HCT116 (cell line): ENCODE measurements around the gene AACS. TPM values are rescaled to one million over a fixed set of nuclear protein-coding genes. Genes with fewer than 3 reads are reported as not detected.
A peak's percentile ranks its signal among the peaks of the same experiment; 100 is the strongest.

Experiments used
- ATAC-seq: fragments of 200-7000 bp; cut with Tn5 transposase; 2 replicates; pipeline ENCODE4 v1.9.1; 2020; ENCODE audit warnings: mild to moderate bottlenecking, moderate library complexity
- BruUV-seq: library from RNA; stranded (reverse); fragments of 400-500 nt; replicated peaks from 2 replicates; lab custom pipeline; 2021; lab: Mats Ljungman, UMichigan
- CTCF ChIA-PET: fragments of 300-600 bp; sonication (Branson Sonifier 250); formaldehyde crosslinking; loops from one replicate; lab custom pipeline; 2021; ENCODE audit warnings: antibody characterized with exemption; lab: Charles Lee
- POLR2A ChIA-PET: fragments of 300-600, 350-600 bp; sonication (Branson Sonifier 250); formaldehyde crosslinking; loops from one replicate; lab custom pipeline; 2021; ENCODE audit warnings: antibody characterized with exemption; lab: Charles Lee
- RAD21 ChIA-PET, 2 experiments: fragments of 300-600 bp; sonication (Branson Sonifier 250); formaldehyde crosslinking; loops; one replicate each; lab custom pipeline; 2023; ENCODE audit warnings: low total read pairs in 2 of 2; ENCODE audit not compliant: uncharacterized antibody in 2 of 2, unreplicated experiment in 2 of 2, low non-redundant PET in 1 of 2; lab: Charles Lee
- DNase-seq: peaks from one replicate; pipeline ENCODE4 v3.0.0-alpha.2; 2010; ENCODE audit warnings: low read depth, low spot score
- H2AFZ ChIP-seq: fragments of 200-600 bp; shearing (Covaris generic), sonication (generic); 2 replicates; pipeline ENCODE4 v1.6.1; 2017; ENCODE audit warnings: low read depth, mixed run types, mixed read lengths, antibody characterized with exemption, low read length; ENCODE audit not compliant: poor library complexity, severe bottlenecking
- H3K27ac ChIP-seq: 2 replicates; pipeline ENCODE4 v1.5.1; 2012; ENCODE audit warnings: low read depth, low read length
- H3K27me3 ChIP-seq: fragments of 200-600 bp; sonication (generic); 2 replicates; pipeline ENCODE4 v1.6.1; 2016; ENCODE audit warnings: mixed run types, low read length, mixed read lengths; ENCODE audit not compliant: insufficient read depth
- H3K36me3 ChIP-seq, 2 experiments: fragments of 200-500 bp in 1 of 2; fragments of 200-600 bp in 1 of 2; sonication (Bioruptor generic) in 1 of 2; sonication (generic) in 1 of 2; 2 replicates each; pipeline versions ENCODE4 v1.5.1 to v1.6.1; 2014 to 2016; ENCODE audit warnings: low read length in 2 of 2, inconsistent platforms in 1 of 2, mixed read lengths in 1 of 2, mixed run types in 1 of 2; ENCODE audit not compliant: insufficient read depth in 2 of 2, control insufficient read depth in 1 of 2
- H3K4me1 ChIP-seq, 2 experiments: fragments of 200-600 bp in 1 of 2; sonication (generic) in 1 of 2; 2 replicates each; pipeline versions ENCODE4 v1.5.1 to v1.6.1; 2012 to 2017; ENCODE audit warnings: low read length in 2 of 2, inconsistent platforms in 1 of 2, mild to moderate bottlenecking in 1 of 2, mixed read lengths in 1 of 2, mixed run types in 1 of 2, moderate library complexity in 1 of 2; ENCODE audit not compliant: insufficient read depth in 2 of 2, control insufficient read depth in 1 of 2
- H3K4me2 ChIP-seq: fragments of 200-600 bp; sonication (generic); 2 replicates; pipeline ENCODE4 v1.6.1; 2017; ENCODE audit warnings: mixed run types, low read length, mixed read lengths
- H3K4me3 ChIP-seq, 2 experiments: fragments of 200-600 bp in 1 of 2; sonication (generic) in 1 of 2; replicated peaks in 1 of 2; 2 replicates each; pipeline ENCODE4 v1.5.1; 2011 to 2016; ENCODE audit warnings: low read length in 2 of 2, control low read depth in 1 of 2, low read depth in 1 of 2, mild to moderate bottlenecking in 1 of 2, mixed read lengths in 1 of 2, mixed run types in 1 of 2
- H3K79me2 ChIP-seq: fragments of 200-600 bp; sonication (generic); 2 replicates; pipeline ENCODE4 v1.6.1; 2017; ENCODE audit warnings: mild to moderate bottlenecking, mixed run types, low read length, moderate library complexity, mixed read lengths; ENCODE audit not compliant: insufficient read depth
- H3K9ac ChIP-seq: fragments of 200-600 bp; sonication (generic); 2 replicates; pipeline ENCODE4 v1.6.1; 2016; ENCODE audit warnings: low read length, mixed read lengths
- H3K9me2 ChIP-seq: fragments of 200-600 bp; sonication (generic), shearing (Covaris generic); 2 replicates; pipeline ENCODE4 v1.6.1; 2017; ENCODE audit warnings: mixed run types, mild to moderate bottlenecking, moderate library complexity; ENCODE audit not compliant: insufficient read depth
- H3K9me3 ChIP-seq, 2 experiments: fragments of 200-500 bp in 1 of 2; fragments of 200-600 bp in 1 of 2; sonication (Bioruptor generic) in 1 of 2; sonication (generic) in 1 of 2; 2 replicates each; pipeline ENCODE4 v1.6.1; 2014 to 2017; ENCODE audit warnings: low read length in 2 of 2, mixed read lengths in 2 of 2, inconsistent platforms in 1 of 2, low read depth in 1 of 2, mild to moderate bottlenecking in 1 of 2, mixed run types in 1 of 2, moderate library complexity in 1 of 2; ENCODE audit not compliant: control insufficient read depth in 1 of 2, insufficient read depth in 1 of 2
- H4K20me1 ChIP-seq: fragments of 200-600 bp; sonication (generic), shearing (Covaris generic); 2 replicates; pipeline ENCODE4 v1.6.1; 2017; ENCODE audit warnings: mixed run types, mild to moderate bottlenecking, moderate library complexity; ENCODE audit not compliant: insufficient read depth
- CBX3 ChIP-seq: IDR thresholded peaks from 2 replicates; pipeline ENCODE4 v1.6.1; 2012; ENCODE audit warnings: low read depth
- EZH2 ChIP-seq: fragments of 200-600 bp; sonication (generic); IDR thresholded peaks from 2 replicates; pipeline ENCODE4 v1.6.1; 2017; ENCODE audit warnings: antibody characterized with exemption, mixed run types
- EZH2phosphoT487 ChIP-seq: fragments of 200-600 bp; IDR thresholded peaks from 2 replicates; pipeline ENCODE4 v1.6.1; 2018; ENCODE audit warnings: antibody characterized with exemption, borderline replicate concordance
- JUND ChIP-seq: IDR thresholded peaks from 2 replicates; pipeline ENCODE4 v1.6.1; 2012
- POLR2A ChIP-seq: IDR thresholded peaks from 2 replicates; pipeline ENCODE4 v1.7.0; 2011; ENCODE audit warnings: borderline replicate concordance; ENCODE audit not compliant: insufficient read depth, insufficient read length; ENCODE audit errors: extremely low read depth
- RAD21 ChIP-seq: IDR thresholded peaks from 2 replicates; pipeline ENCODE4 v1.6.1; 2012; ENCODE audit warnings: low read depth, mild to moderate bottlenecking
- SRF ChIP-seq: IDR thresholded peaks from 2 replicates; pipeline ENCODE4 v1.6.1; 2012; ENCODE audit warnings: low read depth
- TCF7L2 ChIP-seq: IDR thresholded peaks from 2 replicates; pipeline ENCODE4 v1.7.0; 2011; ENCODE audit warnings: borderline replicate concordance, inconsistent platforms; ENCODE audit not compliant: insufficient read depth, insufficient read length; ENCODE audit errors: extremely low read depth
- YY1 ChIP-seq: IDR thresholded peaks from 2 replicates; pipeline ENCODE4 v1.6.1; 2011; ENCODE audit warnings: low read length, low read depth, moderate library complexity, mild to moderate bottlenecking; ENCODE audit not compliant: insufficient replicate concordance; ENCODE audit errors: extremely low read depth
- intact Hi-C: fragments of 100-400 bp; cut with micrococcal nuclease; formaldehyde crosslinking; loops from 2 replicates; pipeline ENCODE4 v1.10.0; 2022
- total RNA-seq: library from RNA; stranded (reverse); gene quantifications from one replicate; pipeline ENCODE4 v1.2.1, GENCODE V29; 2021; ENCODE audit not compliant: unreplicated experiment
- TF ChIP-seq, protein P1 (sequence below): IDR thresholded peaks from 2 replicates; pipeline ENCODE4 v1.6.1; 2012

The AACS gene
- total RNA-seq, 1 experiment from 2014 or later, result 16.0 TPM

DNA sequence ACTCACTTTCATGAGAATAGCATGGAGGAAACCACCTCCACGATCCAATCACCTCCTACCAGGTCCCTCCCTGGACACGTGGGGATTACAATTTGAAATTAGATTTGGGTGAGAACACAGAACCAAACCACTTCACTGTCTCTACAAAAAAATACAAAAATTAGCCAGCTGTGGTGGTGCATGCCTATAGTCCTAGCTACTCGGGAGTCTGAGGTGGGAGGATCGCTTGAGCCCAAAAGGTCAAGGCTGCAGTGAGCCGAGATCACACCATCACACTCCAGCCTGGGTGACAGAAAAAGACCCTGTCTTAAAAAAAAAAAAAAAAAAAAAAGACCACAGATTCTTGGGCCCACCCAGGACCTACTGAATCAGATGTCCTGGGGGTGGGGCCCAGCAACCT, 43.5 kb upstream of the AACS start:
- no peaks in the 10 kb centered on the region for H3K9me3 ChIP-seq
- H3K9ac ChIP-seq, result no peak overlapping the region
- H3K4me3 ChIP-seq, result no peak overlapping the region
- H3K79me2 ChIP-seq, result no peaks in the 10 kb centered on the region
- no TSS peak for BruUV-seq
- H3K27me3 ChIP-seq, result no peaks in the 10 kb centered on the region
- CTCF ChIA-PET, result no interaction called here
- H4K20me1 ChIP-seq, result no peaks in the 10 kb centered on the region
- H3K27ac ChIP-seq, result no peak overlapping the region
- TF ChIP-seq TCF7L2 (no peak), RAD21 (no peak), JUND (no peak), CBX3 (no peak), SRF (no peak), EZH2phosphoT487 (no peak), POLR2A (no peak)
- TF ChIP-seq, protein P1, sequence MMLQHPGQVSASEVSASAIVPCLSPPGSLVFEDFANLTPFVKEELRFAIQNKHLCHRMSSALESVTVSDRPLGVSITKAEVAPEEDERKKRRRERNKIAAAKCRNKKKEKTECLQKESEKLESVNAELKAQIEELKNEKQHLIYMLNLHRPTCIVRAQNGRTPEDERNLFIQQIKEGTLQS, result no peak
- TF ChIP-seq, all 23 proteins: peak for 0
- Histone ChIP-seq H3K36me3 (peaks cover 5 to 15% of the 10 kb centered on the region in 2 experiments; a peak in 3 of 4 replicates), H3K4me1 (no peaks in the 10 kb centered on the region), H3K9me2 (no peaks in the 10 kb centered on the region), H3K4me2 (no peak overlapping the region), H2AFZ (no peak overlapping the region)
- ATAC-seq, result no peak
- intact Hi-C loops, result no loop called here
- ChIA-PET RAD21 (no interaction called here), POLR2A (no interaction called here)
- DNase-seq, result no peak

DNA sequence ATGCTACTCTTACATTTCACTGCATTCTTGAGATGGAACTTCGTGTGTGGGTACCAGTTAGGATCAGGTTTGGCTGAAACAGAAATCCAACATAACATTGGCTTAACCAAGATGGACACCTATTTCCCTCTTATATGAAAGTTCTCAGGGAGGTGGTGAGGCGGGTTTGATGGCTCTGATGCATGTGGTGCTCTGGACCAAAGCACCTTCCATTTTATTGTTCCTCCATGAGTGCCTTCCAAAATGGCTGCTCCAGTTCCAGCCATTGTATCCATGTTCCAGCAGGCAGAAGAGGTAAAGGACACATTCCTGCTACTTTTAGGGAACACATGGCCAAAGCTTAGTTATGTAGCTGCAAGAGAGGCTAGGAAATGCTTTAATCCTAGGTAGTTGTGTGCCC, 42.2 kb upstream of the AACS start:
- no peak overlapping the region for H3K4me3 ChIP-seq
- H3K9ac ChIP-seq, result no peak overlapping the region
- TF ChIP-seq YY1, result peak; percentile 9
- TF ChIP-seq EZH2, result no peak
- ChIA-PET RAD21 (no interaction called here), CTCF (no interaction called here), POLR2A (no interaction called here)
- no TSS peak for BruUV-seq
- no peaks in the 10 kb centered on the region for H4K20me1 ChIP-seq
- no peak overlapping the region for H3K4me2 ChIP-seq
- H3K36me3 ChIP-seq, result peaks cover 5 to 10% of the 10 kb centered on the region in 2 experiments; a peak in 3 of 4 replicates
- H3K9me2 ChIP-seq, result no peaks in the 10 kb centered on the region
- H3K79me2 ChIP-seq, result 0 out of 2 replicates have a peak, but pooled peaks cover 2% of the 10 kb centered on the region
- DNase-seq (no peak), ATAC-seq (no peak)
- no peak overlapping the region for H2AFZ ChIP-seq
- no peaks in the 10 kb centered on the region for H3K9me3 ChIP-seq
- no peaks in the 10 kb centered on the region for H3K27me3 ChIP-seq
- no peaks in the 10 kb centered on the region for H3K4me1 ChIP-seq
- H3K27ac ChIP-seq, result no peak overlapping the region
- intact Hi-C loops, result no loop called here
